Mammary epithelial cell (primary cell): ENCODE results near the gene TMEFF2.

ENCODE experiments used
- CTCF ChIP-seq, 2 donors: IDR thresholded peaks in 1 of 2; conservative IDR thresholded peaks in 1 of 2; 2 replicates each; pipeline ENCODE4 v1.5.1; 2011 to 2012; ENCODE audit warnings: inconsistent platforms in 2 of 2, low read length in 2 of 2, mild to moderate bottlenecking in 2 of 2, control low read depth in 1 of 2, low read depth in 1 of 2; ENCODE audit not compliant: insufficient read depth in 1 of 2; ENCODE audit errors: extremely low read depth in 1 of 2
- EZH2 ChIP-seq: IDR thresholded peaks from 2 replicates; pipeline ENCODE4 v1.6.1; 2012; ENCODE audit warnings: low read length, inconsistent platforms, borderline replicate concordance

DNA sequence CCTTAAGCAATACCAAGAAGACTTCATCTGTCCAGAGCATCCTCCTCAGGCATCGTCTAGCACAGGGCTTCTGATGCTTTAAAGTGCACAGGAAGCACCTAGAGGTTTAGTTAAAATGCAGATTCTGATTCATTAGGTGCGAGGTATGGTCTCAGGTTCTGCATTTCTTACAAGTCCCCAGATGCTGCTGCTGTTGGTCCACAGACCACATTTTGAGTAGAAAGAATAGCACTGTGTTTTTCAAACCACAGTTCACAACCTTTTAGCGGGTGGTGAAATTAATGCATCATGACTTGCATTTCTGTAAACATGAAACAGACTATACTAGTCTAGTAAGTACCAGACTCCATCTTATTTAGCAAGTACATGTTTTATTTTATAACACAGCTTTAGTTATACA, 134.6 kb downstream of the TMEFF2 start:
- TF ChIP-seq CTCF (conservative IDR thresholded peaks at IDR 0.05 in 1 of 2, IDR thresholded peaks at IDR 0.05 in 1 of 2; ENCODE audit: extremely low read depth in 1 of 2, insufficient read depth in 1 of 2, low read depth in 1 of 2, low read length in 2 of 2) (no peak), EZH2 (no peak)
